Glutamatergic neuron (in vitro differentiated cells): ENCODE data around the gene HOXA11. TPM values are rescaled to one million over a fixed set of nuclear protein-coding genes. Genes with fewer than 3 reads are reported as not detected.

ENCODE experiments used
- DNase-seq: peaks from one replicate; pipeline ENCODE4 v3.0.0; 2022
- H3K27ac Mint-ChIP-seq: one replicate; pipeline ENCODE4 v1.8.0; 2020; ENCODE audit warnings: mild to moderate bottlenecking, mixed read lengths, inconsistent platforms; ENCODE audit not compliant: unreplicated experiment
- H3K27me3 Mint-ChIP-seq: one replicate; pipeline ENCODE4 v1.8.0; 2020; ENCODE audit warnings: mild to moderate bottlenecking, moderate library complexity, mixed read lengths, inconsistent platforms; ENCODE audit not compliant: unreplicated experiment
- H3K36me3 Mint-ChIP-seq: one replicate; pipeline ENCODE4 v1.8.0; 2020; ENCODE audit warnings: mild to moderate bottlenecking, mixed read lengths, inconsistent platforms; ENCODE audit not compliant: unreplicated experiment
- H3K4me1 Mint-ChIP-seq: one replicate; pipeline ENCODE4 v1.8.0; 2020; ENCODE audit warnings: mild to moderate bottlenecking, low read depth, mixed read lengths, inconsistent platforms; ENCODE audit not compliant: unreplicated experiment
- H3K4me3 Mint-ChIP-seq: one replicate; pipeline ENCODE4 v1.8.0; 2020; ENCODE audit warnings: mild to moderate bottlenecking, mixed read lengths, inconsistent platforms; ENCODE audit not compliant: unreplicated experiment
- H3K9me3 Mint-ChIP-seq: one replicate; pipeline ENCODE4 v1.8.0; 2020; ENCODE audit warnings: mild to moderate bottlenecking, moderate library complexity, mixed read lengths, inconsistent platforms; ENCODE audit not compliant: unreplicated experiment
- total RNA-seq: library from RNA; stranded (reverse); fragmentation: NEBNext Ultra II Directional; extraction: Animal tissue kit (Norgen Biotek cat#: 25700); gene quantifications from one replicate; pipeline ENCODE4 v1.2.1, GENCODE V29; 2021; ENCODE audit not compliant: unreplicated experiment
- TF ChIP-seq, protein P1 (sequence below): fragments of 200-600 bp; sonication (generic); IDR thresholded peaks from one replicate; pipeline ENCODE4 v1.5.0; 2021; ENCODE audit not compliant: partially characterized antibody, unreplicated experiment

Gene HOXA11
- total RNA-seq, 1 donor from 2014 or later: not detected

DNA sequence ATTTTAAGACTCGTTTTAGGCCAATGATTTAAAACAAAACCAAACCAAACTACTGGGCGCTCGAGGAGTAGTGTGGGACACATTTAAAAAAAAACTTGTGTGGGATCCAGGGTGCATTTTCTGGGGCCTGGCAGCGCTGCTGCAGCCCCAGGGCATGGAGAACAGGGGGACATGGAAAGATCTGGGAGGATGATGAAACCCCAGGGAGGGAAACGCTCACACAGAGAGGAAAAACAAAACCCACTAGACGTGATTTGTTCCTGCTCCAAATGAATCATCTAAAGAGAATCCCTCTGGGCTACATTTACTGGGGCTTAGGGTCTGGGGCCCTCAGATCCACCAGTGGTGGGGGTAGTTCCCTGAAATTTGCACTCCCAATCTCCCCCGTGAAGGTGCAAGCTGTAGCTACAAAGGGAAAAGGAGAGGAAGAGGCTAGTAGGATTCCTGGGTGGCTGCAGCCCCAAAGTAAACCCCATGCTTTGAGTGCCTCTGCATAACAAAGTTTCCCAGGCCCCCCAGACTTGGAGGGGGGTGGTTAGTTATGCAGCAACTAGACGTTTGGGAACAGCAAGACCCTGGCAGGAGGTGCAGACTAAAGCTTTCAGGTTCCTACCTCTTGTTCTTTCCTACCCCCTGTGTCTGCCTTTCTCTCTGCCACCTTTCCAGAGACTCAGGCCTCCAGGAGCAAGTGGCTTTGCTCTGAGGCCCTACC, 29.4 kb upstream of the HOXA11 start:
- H3K4me1 Mint-ChIP-seq: no peaks in the 10 kb centered on the region
- TF ChIP-seq, protein P1, sequence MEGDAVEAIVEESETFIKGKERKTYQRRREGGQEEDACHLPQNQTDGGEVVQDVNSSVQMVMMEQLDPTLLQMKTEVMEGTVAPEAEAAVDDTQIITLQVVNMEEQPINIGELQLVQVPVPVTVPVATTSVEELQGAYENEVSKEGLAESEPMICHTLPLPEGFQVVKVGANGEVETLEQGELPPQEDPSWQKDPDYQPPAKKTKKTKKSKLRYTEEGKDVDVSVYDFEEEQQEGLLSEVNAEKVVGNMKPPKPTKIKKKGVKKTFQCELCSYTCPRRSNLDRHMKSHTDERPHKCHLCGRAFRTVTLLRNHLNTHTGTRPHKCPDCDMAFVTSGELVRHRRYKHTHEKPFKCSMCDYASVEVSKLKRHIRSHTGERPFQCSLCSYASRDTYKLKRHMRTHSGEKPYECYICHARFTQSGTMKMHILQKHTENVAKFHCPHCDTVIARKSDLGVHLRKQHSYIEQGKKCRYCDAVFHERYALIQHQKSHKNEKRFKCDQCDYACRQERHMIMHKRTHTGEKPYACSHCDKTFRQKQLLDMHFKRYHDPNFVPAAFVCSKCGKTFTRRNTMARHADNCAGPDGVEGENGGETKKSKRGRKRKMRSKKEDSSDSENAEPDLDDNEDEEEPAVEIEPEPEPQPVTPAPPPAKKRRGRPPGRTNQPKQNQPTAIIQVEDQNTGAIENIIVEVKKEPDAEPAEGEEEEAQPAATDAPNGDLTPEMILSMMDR: no peak
- H3K36me3 Mint-ChIP-seq: no peaks in the 10 kb centered on the region
- H3K27ac Mint-ChIP-seq: no peak overlapping the region
- H3K4me3 Mint-ChIP-seq: no peak overlapping the region
- no peak for DNase-seq
- H3K27me3 Mint-ChIP-seq: peaks cover 32% of the 10 kb centered on the region
- H3K9me3 Mint-ChIP-seq: no peaks in the 10 kb centered on the region

DNA sequence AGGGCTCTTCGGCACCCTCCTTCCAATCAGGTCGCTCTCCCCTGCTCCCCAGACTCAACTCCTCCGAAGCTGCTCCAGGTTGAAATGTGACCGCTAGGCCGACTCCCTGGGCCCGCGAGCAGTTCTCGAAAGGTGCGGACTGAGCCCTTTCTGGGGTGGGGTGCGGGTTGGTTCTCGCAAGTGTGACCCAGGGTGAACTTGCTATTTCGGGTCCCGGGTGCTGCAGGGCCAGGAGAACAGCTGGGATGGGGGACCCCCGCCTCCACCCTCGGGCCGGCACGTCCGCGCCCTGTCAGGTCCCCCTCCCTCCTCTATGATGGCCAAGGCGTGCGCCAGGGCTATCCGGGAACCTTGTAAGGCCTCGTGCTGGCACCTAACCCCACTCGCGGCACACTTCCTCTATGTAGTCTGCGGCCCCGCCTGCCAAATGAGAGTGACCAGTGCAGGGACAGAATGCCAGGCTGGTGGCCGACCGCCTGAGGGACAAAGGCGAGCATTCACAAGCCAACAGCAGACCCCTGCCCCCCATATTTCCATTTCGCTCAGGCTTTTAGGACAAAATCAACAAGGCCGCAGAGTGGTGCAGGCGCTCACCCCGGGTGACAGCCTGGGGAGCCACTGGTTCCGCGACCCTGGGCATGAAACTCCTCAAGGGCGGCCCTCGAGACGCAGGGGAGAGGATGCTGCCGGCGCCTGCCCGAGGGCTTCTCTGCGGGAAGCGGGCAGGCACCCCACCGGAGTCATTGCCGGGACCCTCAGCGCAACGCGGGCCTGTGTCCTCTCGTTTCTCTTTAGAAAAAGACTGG, 28.6 kb upstream of the HOXA11 start:
- Mint-ChIP-seq H3K27me3 (peaks cover 32% of the 10 kb centered on the region), H3K9me3 (no peaks in the 10 kb centered on the region), H3K4me1 (no peaks in the 10 kb centered on the region), H3K4me3 (no peak overlapping the region), H3K36me3 (no peaks in the 10 kb centered on the region), H3K27ac (no peak overlapping the region)
- TF ChIP-seq, protein P1: no peak
- DNase-seq: no peak

DNA sequence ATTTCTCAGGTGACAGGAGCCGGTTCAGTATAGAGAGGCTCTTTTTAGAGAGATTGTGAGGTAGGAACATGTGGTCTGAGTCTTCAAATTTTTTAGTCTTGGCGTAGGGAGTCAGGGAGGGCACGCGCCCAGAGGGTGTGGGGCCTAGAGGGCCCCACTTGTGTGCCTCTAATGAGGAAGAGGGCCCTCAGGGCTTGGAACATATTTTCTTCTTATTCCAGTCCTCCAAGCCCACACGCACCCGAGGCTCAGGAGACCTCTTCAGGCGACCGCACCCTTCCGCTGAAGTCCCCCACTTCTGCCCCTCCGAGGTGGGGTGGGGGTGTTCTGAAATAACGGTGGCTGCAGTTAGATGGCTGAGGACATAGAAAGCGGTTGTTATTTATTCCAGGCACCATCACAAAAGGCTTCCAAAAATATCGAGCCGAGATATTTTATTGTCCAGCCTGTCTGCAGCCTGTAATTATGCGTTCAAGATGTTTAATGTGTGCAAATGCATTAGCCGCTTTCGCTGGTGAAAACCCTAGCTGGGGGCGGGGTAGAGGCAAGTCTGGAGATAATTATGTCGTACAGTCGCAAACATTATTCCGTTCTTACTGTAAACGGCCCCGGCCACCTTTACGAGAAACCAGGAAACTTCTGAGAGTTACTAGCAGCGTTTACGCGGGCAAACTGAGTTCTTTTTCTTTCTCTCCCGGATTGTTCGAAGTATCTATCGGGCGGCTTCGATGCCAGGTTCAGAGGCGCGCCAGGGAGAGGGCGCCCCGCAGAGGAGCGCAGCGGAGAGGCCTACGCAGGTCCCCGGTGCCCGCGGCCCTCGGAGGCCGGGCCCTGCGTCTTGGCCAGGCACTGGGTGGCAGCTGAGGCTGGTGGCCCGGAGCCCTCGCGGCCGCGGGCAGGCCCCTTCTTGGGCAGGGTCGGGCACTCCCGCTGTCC, 27.7 kb upstream of the HOXA11 start:
- H3K9me3 Mint-ChIP-seq: no peaks in the 10 kb centered on the region
- TF ChIP-seq, protein P1: no peak
- DNase-seq: no peak
- no peaks in the 10 kb centered on the region for H3K4me1 Mint-ChIP-seq
- no peaks in the 10 kb centered on the region for H3K36me3 Mint-ChIP-seq
- no peak overlapping the region for H3K27ac Mint-ChIP-seq
- no peak overlapping the region for H3K4me3 Mint-ChIP-seq
- H3K27me3 Mint-ChIP-seq: peaks cover 35% of the 10 kb centered on the region

DNA sequence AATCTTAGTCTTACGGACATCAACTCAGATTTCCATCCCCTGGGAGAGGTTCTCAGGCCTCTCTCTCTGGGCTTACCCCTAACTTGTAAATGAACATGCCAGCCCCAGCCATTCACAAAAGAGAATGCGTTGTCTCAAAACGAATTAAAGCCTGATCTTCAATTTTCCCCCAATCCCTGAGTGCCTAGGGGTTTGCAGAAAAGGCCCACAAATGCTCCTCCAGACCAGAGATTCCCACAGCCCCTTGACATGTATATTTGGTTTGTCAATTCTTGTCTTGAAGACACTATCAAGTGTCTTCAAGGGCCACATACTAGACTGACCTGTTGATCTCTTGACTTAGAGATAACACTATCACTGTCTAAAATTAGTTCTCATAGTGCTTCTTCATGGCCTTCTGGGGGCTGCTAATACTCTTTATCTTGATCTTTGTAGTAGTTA, 26.8 kb upstream of the HOXA11 start:
- Mint-ChIP-seq H3K27me3 (peaks cover 38% of the 10 kb centered on the region), H3K9me3 (no peaks in the 10 kb centered on the region), H3K36me3 (no peaks in the 10 kb centered on the region), H3K4me3 (no peak overlapping the region), H3K27ac (no peak overlapping the region), H3K4me1 (no peaks in the 10 kb centered on the region)
- DNase-seq: no peak
- TF ChIP-seq, protein P1: no peak
